HK-2 (cell line): ENCODE measurements around the gene WFDC1.

Experiments
- DNase-seq: peaks from one replicate; pipeline ENCODE4 v3.0.0-alpha.2; 2018; ENCODE audit not compliant: unreplicated experiment

The WFDC1 gene

GRCh38 chr16:84294531-84295142, at the start of gene WFDC1:
Gene WFDC1 (plus strand): TSS chr16:84294878. CDS start chr16:84294972, 94 bp downstream.
- no peak for DNase-seq

GRCh38 chr16:84245956-84246678, 48.6 kb upstream of the WFDC1 start:
- no peak for DNase-seq

- no peak for DNase-seq
Measured at GRCh38 chr16:84246679-84247077, 48.0 kb upstream of the WFDC1 start.

- no peak for DNase-seq
Measured at GRCh38 chr16:84247331-84247730, 47.3 kb upstream of the WFDC1 start.

- peak; percentile 21 for DNase-seq
Measured at GRCh38 chr16:84247844-84248243, 46.8 kb upstream of the WFDC1 start.

GRCh38 chr16:84252184-84252583, 42.5 kb upstream of the WFDC1 start:
- no peak for DNase-seq

- no peak for DNase-seq
Measured at GRCh38 chr16:84253173-84253572, 41.5 kb upstream of the WFDC1 start.

GRCh38 chr16:84254062-84254461, 40.6 kb upstream of the WFDC1 start:
- no peak for DNase-seq

- DNase-seq = no peak
Measured at GRCh38 chr16:84255050-84255810, 39.4 kb upstream of the WFDC1 start.

- DNase-seq = no peak
Measured at GRCh38 chr16:84258266-84258665, 36.4 kb upstream of the WFDC1 start.

- no peak for DNase-seq
Measured at GRCh38 chr16:84259691-84260090, 35.0 kb upstream of the WFDC1 start.

- no peak for DNase-seq
Measured at GRCh38 chr16:84260766-84261554, 33.7 kb upstream of the WFDC1 start.

- no peak for DNase-seq
Measured at GRCh38 chr16:84262031-84262430, 32.6 kb upstream of the WFDC1 start.

GRCh38 chr16:84262939-84263338, 31.7 kb upstream of the WFDC1 start:
- no peak for DNase-seq

- DNase-seq = peak; percentile 12
Measured at GRCh38 chr16:84266451-84266850, 28.2 kb upstream of the WFDC1 start.

GRCh38 chr16:84267380-84267779, 27.3 kb upstream of the WFDC1 start:
- DNase-seq = no peak

- DNase-seq = no peak
Measured at GRCh38 chr16:84268291-84269040, 26.2 kb upstream of the WFDC1 start.

GRCh38 chr16:84270071-84270470, 24.6 kb upstream of the WFDC1 start:
- DNase-seq = no peak

GRCh38 chr16:84270531-84270930, 24.1 kb upstream of the WFDC1 start:
- DNase-seq = no peak

- no peak for DNase-seq
Measured at GRCh38 chr16:84271037-84271436, 23.6 kb upstream of the WFDC1 start.

- no peak for DNase-seq
Measured at GRCh38 chr16:84271866-84272265, 22.8 kb upstream of the WFDC1 start.
